Measurements from ENCODE around the gene MAP2K2.

MAP2K2 gene

DNA sequence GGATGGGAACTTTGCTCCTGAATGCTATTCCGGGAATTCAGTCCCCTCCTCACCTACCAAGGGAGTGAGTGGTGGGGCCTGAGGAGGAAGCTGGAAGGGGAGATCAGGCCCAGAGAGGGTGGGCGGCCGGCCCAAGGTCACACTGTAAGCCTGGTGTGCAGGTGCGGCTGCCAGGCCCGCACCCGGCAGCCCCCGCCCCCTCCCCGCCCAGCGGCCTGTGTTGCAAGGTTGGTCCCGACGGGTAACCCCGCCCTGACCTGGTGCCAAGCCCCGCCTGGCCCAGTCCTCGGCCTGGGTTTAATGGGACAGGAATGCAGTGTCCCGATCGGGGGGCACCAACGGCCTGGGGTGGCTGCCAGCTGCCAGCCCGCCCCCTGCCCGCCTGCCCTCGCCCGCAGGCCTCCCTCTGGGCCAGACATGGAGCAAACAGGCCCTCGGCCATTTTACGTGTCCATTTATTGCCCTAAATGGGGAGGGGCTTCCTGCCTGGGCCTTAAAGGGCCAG, 62.7 kb downstream of the MAP2K2 start:
- TF ChIP-seq CTCF (IDR thresholded peaks at IDR 0.05; ENCODE audit: low read depth, low read length) (no peak), EZH2phosphoT487 (IDR thresholded peaks at IDR 0.05; ENCODE audit: low read depth) (no peak)
- Histone ChIP-seq H3K4me2 (ENCODE audit: low read length) (peak overlapping the region; percentile 92), H3K27ac (ENCODE audit: low read length) (peak overlapping the region; percentile 53), H4K20me1 (ENCODE audit: insufficient read depth, low read length) (peaks cover 80% of the 10 kb centered on the region), H3K36me3 (replicated peaks; ENCODE audit: low read depth, low read length) (peaks cover 28% of the 10 kb centered on the region), H3K9me3 (ENCODE audit: insufficient read depth, low read length) (no peaks in the 10 kb centered on the region), H3K79me2 (ENCODE audit: low read length) (peaks cover 91% of the 10 kb centered on the region), H3K4me3 (ENCODE audit: low read length) (peak overlapping the region; percentile 69), H3K9ac (ENCODE audit: low read length) (peak overlapping the region; percentile 41; the same call in 1 of the 2 replicates), H2AFZ (ENCODE audit: low read depth, low read length) (no peak overlapping the region), H3K4me1 (ENCODE audit: low read length) (peaks cover 46% of the 10 kb centered on the region), H3K27me3 (ENCODE audit: low read depth, low read length) (no peaks in the 10 kb centered on the region)

- H3K79me2 ChIP-seq (ENCODE audit: low read length), result peaks cover 96% of the 10 kb centered on the region
- H3K27me3 ChIP-seq (ENCODE audit: low read depth, low read length), result no peaks in the 10 kb centered on the region
- peaks cover 32% of the 10 kb centered on the region for H3K36me3 ChIP-seq (replicated peaks; ENCODE audit: low read depth, low read length)
- H3K4me1 ChIP-seq (ENCODE audit: low read length), result peaks cover 46% of the 10 kb centered on the region
- H4K20me1 ChIP-seq (ENCODE audit: insufficient read depth, low read length), result peaks cover 86% of the 10 kb centered on the region
- peak overlapping the region; percentile 92 for H3K4me2 ChIP-seq (ENCODE audit: low read length)
- no peaks in the 10 kb centered on the region for H3K9me3 ChIP-seq (ENCODE audit: insufficient read depth, low read length)
- H3K27ac ChIP-seq (ENCODE audit: low read length), result peak overlapping the region; percentile 53
- TF ChIP-seq EZH2phosphoT487 (IDR thresholded peaks at IDR 0.05; ENCODE audit: low read depth) (no peak), CTCF (IDR thresholded peaks at IDR 0.05; ENCODE audit: low read depth, low read length) (no peak)
- H2AFZ ChIP-seq (ENCODE audit: low read depth, low read length), result no peak overlapping the region
- H3K9ac ChIP-seq (ENCODE audit: low read length), result peak overlapping the region; percentile 41; the same call in 1 of the 2 replicates
- peak overlapping the region; percentile 69 for H3K4me3 ChIP-seq (ENCODE audit: low read length)
Measured at GRCh38 chr19:4060621-4061177, 63.2 kb downstream of the MAP2K2 start.

- Histone ChIP-seq H2AFZ (ENCODE audit: low read depth, low read length) (no peak overlapping the region), H3K9me3 (ENCODE audit: insufficient read depth, low read length) (no peaks in the 10 kb centered on the region), H3K36me3 (replicated peaks; ENCODE audit: low read depth, low read length) (peaks cover 36% of the 10 kb centered on the region), H3K9ac (ENCODE audit: low read length) (peak overlapping the region; percentile 41; the same call in 1 of the 2 replicates), H3K27me3 (ENCODE audit: low read depth, low read length) (no peaks in the 10 kb centered on the region), H3K4me1 (ENCODE audit: low read length) (peaks cover 46% of the 10 kb centered on the region), H3K79me2 (ENCODE audit: low read length) (peaks cover 100% of the 10 kb centered on the region), H3K27ac (ENCODE audit: low read length) (peak overlapping the region; percentile 53), H4K20me1 (ENCODE audit: insufficient read depth, low read length) (peaks cover 91% of the 10 kb centered on the region), H3K4me3 (ENCODE audit: low read length) (peak overlapping the region; percentile 69), H3K4me2 (ENCODE audit: low read length) (peak overlapping the region; percentile 92)
- TF ChIP-seq EZH2phosphoT487 (IDR thresholded peaks at IDR 0.05; ENCODE audit: low read depth) (no peak), CTCF (IDR thresholded peaks at IDR 0.05; ENCODE audit: low read depth, low read length) (no peak)
Measured at GRCh38 chr19:4059891-4060620, 63.9 kb downstream of the MAP2K2 start.

DNA sequence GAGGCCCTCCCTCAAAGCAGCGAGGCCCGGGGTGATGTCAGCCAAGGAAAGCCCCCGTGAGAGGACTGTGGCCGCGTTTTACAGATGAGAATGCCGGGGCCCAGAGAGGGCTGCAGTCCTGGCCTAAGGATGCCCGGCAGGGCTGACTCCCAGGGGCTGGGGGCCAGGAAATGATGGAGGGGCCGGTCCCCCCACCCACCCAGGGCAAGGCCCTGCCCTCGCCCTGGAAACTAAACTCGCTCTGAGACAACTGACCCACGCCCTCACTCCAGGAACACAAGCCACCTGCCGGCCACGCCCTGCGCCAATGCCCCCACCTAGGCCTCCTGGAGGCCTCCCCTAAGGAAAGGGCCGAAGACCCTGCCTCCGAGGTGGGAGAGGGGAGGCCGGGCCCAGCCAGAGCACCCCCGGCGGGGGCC, 64.5 kb downstream of the MAP2K2 start:
- H3K4me3 ChIP-seq (ENCODE audit: low read length), result peak overlapping the region; percentile 69
- peak overlapping the region; percentile 92 for H3K4me2 ChIP-seq (ENCODE audit: low read length)
- H3K79me2 ChIP-seq (ENCODE audit: low read length), result peaks cover 100% of the 10 kb centered on the region
- H4K20me1 ChIP-seq (ENCODE audit: insufficient read depth, low read length), result peaks cover 92% of the 10 kb centered on the region
- no peak overlapping the region for H2AFZ ChIP-seq (ENCODE audit: low read depth, low read length)
- peaks cover 46% of the 10 kb centered on the region for H3K4me1 ChIP-seq (ENCODE audit: low read length)
- H3K9ac ChIP-seq (ENCODE audit: low read length), result peak overlapping the region; percentile 41; the same call in 1 of the 2 replicates
- no peak for TF ChIP-seq EZH2phosphoT487 (IDR thresholded peaks at IDR 0.05; ENCODE audit: low read depth)
- no peak for TF ChIP-seq CTCF (IDR thresholded peaks at IDR 0.05; ENCODE audit: low read depth, low read length)
- peaks cover 42% of the 10 kb centered on the region for H3K36me3 ChIP-seq (replicated peaks; ENCODE audit: low read depth, low read length)
- H3K27ac ChIP-seq (ENCODE audit: low read length), result peak overlapping the region; percentile 53
- no peaks in the 10 kb centered on the region for H3K9me3 ChIP-seq (ENCODE audit: insufficient read depth, low read length)
- H3K27me3 ChIP-seq (ENCODE audit: low read depth, low read length), result no peaks in the 10 kb centered on the region

All from OCI-LY3 (cell line).